GM12873 (cell line): ENCODE measurements around the gene ATG4A.

Experiments
- CTCF ChIP-seq: IDR thresholded peaks from 2 replicates; pipeline ENCODE4 v1.5.1; 2012; ENCODE audit warnings: low read depth, mild to moderate bottlenecking, moderate library complexity, low read length, control low read depth; ENCODE audit not compliant: insufficient read depth; ENCODE audit errors: missing control alignments

The ATG4A gene

GRCh38 chrX:108132876-108133275 is 41.3 kb downstream of the ATG4A start:
- TF ChIP-seq CTCF = no peak

- peak; percentile 13 for TF ChIP-seq CTCF
Measured at GRCh38 chrX:108134724-108135123, 43.1 kb downstream of the ATG4A start.

GRCh38 chrX:108138814-108139702 is 47.5 kb downstream of the ATG4A start:
- peak; percentile 57 for TF ChIP-seq CTCF

GRCh38 chrX:108148524-108148923 is 56.9 kb downstream of the ATG4A start:
- no peak for TF ChIP-seq CTCF

- TF ChIP-seq CTCF = no peak
Measured at GRCh38 chrX:108156082-108156481, 64.5 kb downstream of the ATG4A start.

- no peak for TF ChIP-seq CTCF
Measured at GRCh38 chrX:108156934-108157466, 65.4 kb downstream of the ATG4A start.

- no peak for TF ChIP-seq CTCF
Measured at GRCh38 chrX:108157628-108158027, 66.0 kb downstream of the ATG4A start.
